A673 (cell line): ENCODE results near the gene ZCCHC24.

Experiments
- CTCF ChIP-seq: fragments of 300-800, 200-600 bp; sonication (generic); conservative IDR thresholded peaks from 2 replicates; pipeline ENCODE4 v1.5.1; 2017; ENCODE audit warnings: low read depth, mild to moderate bottlenecking, antibody characterized with exemption, low read length, moderate library complexity, mixed read lengths
- EZH2 ChIP-seq: fragments of 200-600 bp; sonication (generic); IDR thresholded peaks from 2 replicates; pipeline ENCODE4 v1.6.1; 2017; ENCODE audit warnings: borderline replicate concordance, low read depth, mild to moderate bottlenecking, mixed read lengths, antibody characterized with exemption, low read length; ENCODE audit not compliant: poor library complexity, severe bottlenecking

- no peak for TF ChIP-seq CTCF
- no peak for TF ChIP-seq EZH2
These were observed 42.8 kb downstream of the ZCCHC24 start for GRCh38 chr10:79402625-79402946.
